Body of pancreas (tissue), 4 donors: Measurements from ENCODE around the gene PTGER3. TPM values are rescaled to one million over a fixed set of nuclear protein-coding genes. Genes with fewer than 3 reads are reported as not detected.
A peak's percentile ranks its signal among the peaks of the same experiment; 100 is the strongest.

ENCODE experiments used
- ATAC-seq: fragments of 150-250 bp; one replicate; pipeline ENCODE4 v1.9.1; 2016
- DNase-seq, 4 donors: peaks; one replicate each; pipeline ENCODE4 v3.0.0-alpha.2; 2019
- H3K27ac ChIP-seq, 4 donors: fragments of 200-600 bp; sonication (generic); 1 replicate in 3 of 4; 2 replicates in 1 of 4; pipeline versions ENCODE4 v1.5.1 to v1.6.1; 2016 to 2019; ENCODE audit warnings: mild to moderate bottlenecking in 1 of 4, mixed read lengths in 1 of 4, moderate library complexity in 1 of 4
- H3K27me3 ChIP-seq, 2 donors: fragments of 200-600 bp; sonication (generic); one replicate each; pipeline ENCODE4 v1.6.0; 2016; ENCODE audit warnings: mild to moderate bottlenecking in 1 of 2
- H3K36me3 ChIP-seq, 2 donors: fragments of 200-600 bp; sonication (generic); replicated peaks in 1 of 2; 2 replicates each; pipeline ENCODE4 v1.5.1; 2016; ENCODE audit warnings: low read depth in 2 of 2; ENCODE audit not compliant: insufficient read depth in 1 of 2
- H3K4me1 ChIP-seq: fragments of 200-600 bp; sonication (generic); one replicate; pipeline ENCODE4 v1.6.0; 2016
- H3K4me3 ChIP-seq, 2 donors: fragments of 200-600 bp; sonication (generic); 1 replicate in 1 of 2; 2 replicates in 1 of 2; pipeline ENCODE4 v1.5.1; 2016 to 2019
- H3K9me3 ChIP-seq, 3 donors: fragments of 200-600 bp; sonication (generic); 1 replicate in 2 of 3; 2 replicates in 1 of 3; pipeline ENCODE4 v1.5.1; 2016
- POLR2A ChIP-seq, 3 donors: fragments of 450-650 bp; IDR thresholded peaks; one replicate each; pipeline ENCODE4 v1.6.1; 2016; ENCODE audit warnings: antibody characterized with exemption in 3 of 3, mild to moderate bottlenecking in 2 of 3
- WGBS, 2 donors: methylation state at CpG; one replicate each; pipeline ENCODE4 v1.1.5; 2017; 5-methylcytosine and 5-hydroxymethylcytosine counted together
- intact Hi-C: fragments of 100-400 bp; cut with DNase I; formaldehyde crosslinking; loops from one replicate; pipeline ENCODE4 v1.15.1; 2023
- total RNA-seq, 2 donors: library from RNA; depleted of rRNA; stranded (reverse); fragments of >200 nt; gene quantifications; one replicate each; pipeline ENCODE4 v1.1.0, GENCODE V29; 2016
- TF ChIP-seq, protein P1 (sequence below), 7 experiments: fragments of 450-650 bp in 4 of 7; fragments of 200-600 bp in 3 of 7; sonication (generic) in 3 of 7; IDR thresholded peaks; one replicate each; pipeline ENCODE4 v1.5.1; 2016 to 2019; ENCODE audit warnings: antibody characterized with exemption in 7 of 7

PTGER3 gene
- total RNA-seq, 2 donors from 2014 or later = 15.0 to 65.3 TPM

DNA sequence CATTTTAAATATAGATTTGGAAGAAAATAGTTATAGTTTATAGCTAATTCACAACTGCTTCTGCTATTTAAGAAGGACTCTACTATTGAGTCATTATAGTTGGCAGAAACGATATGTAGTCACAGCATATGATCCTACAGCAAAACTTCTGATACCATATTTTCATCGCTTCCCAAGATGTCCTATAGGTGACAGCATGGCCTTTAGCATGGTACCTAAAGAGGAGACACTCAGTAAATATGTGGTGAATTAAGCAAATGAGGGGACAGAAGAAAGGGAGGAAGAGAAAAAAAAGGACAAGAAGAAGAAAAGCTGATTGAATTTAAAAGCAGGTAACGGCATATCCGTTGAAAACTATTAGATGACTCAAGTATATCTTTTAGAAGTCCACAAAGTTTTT lies 77.2 kb downstream of the PTGER3 start:
- WGBS, 2 donors = 79 to 85% methylated on average over 4 of the region's 4 CpGs
- H3K27ac ChIP-seq = no peak overlapping the region
- no peak for ATAC-seq
- H3K36me3 ChIP-seq = no peaks in the 10 kb centered on the region
- intact Hi-C loops = no loop called here
- no peak for TF ChIP-seq POLR2A (IDR thresholded peaks at IDR 0.05)
- TF ChIP-seq, protein P1, sequence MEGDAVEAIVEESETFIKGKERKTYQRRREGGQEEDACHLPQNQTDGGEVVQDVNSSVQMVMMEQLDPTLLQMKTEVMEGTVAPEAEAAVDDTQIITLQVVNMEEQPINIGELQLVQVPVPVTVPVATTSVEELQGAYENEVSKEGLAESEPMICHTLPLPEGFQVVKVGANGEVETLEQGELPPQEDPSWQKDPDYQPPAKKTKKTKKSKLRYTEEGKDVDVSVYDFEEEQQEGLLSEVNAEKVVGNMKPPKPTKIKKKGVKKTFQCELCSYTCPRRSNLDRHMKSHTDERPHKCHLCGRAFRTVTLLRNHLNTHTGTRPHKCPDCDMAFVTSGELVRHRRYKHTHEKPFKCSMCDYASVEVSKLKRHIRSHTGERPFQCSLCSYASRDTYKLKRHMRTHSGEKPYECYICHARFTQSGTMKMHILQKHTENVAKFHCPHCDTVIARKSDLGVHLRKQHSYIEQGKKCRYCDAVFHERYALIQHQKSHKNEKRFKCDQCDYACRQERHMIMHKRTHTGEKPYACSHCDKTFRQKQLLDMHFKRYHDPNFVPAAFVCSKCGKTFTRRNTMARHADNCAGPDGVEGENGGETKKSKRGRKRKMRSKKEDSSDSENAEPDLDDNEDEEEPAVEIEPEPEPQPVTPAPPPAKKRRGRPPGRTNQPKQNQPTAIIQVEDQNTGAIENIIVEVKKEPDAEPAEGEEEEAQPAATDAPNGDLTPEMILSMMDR (IDR thresholded peaks at IDR 0.05) = no peak
- DNase-seq = no peak
- H3K9me3 ChIP-seq = no peaks in the 10 kb centered on the region
- no peaks in the 10 kb centered on the region for H3K4me1 ChIP-seq
- no peak overlapping the region for H3K4me3 ChIP-seq
- no peaks in the 10 kb centered on the region for H3K27me3 ChIP-seq

DNA sequence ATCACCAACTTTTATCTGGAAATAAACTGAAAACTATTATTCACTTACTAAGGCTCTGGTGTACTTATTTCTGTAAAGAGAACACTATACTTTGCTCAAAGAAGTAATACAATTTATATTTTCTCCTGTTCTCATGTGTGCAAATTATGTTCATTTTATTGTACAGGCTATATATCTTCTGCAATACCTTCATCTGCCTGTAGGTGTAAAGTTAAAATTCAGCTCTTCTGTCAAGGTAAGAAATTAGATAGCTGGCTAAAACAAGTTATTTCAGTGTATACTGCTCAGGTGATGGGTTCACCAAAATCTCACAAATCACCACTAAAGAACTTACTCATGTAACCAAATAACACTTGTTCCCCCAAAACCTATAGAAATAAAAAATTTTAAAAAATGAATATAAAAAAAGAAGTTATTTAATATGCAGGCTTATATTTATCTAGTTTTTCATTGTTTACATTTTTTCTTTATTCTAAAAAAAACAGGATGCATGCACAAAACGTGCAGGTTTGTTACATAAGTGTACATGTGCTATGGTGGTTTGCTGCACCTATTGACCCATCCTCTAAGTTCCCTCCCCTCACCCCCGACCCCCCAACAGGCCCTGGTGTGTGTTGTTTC lies 81.5 kb downstream of the PTGER3 start:
- Histone ChIP-seq H3K27ac (no peak overlapping the region), H3K27me3 (no peaks in the 10 kb centered on the region), H3K4me1 (no peaks in the 10 kb centered on the region), H3K4me3 (no peak overlapping the region), H3K36me3 (no peaks in the 10 kb centered on the region), H3K9me3 (no peaks in the 10 kb centered on the region)
- TF ChIP-seq, protein P1 (IDR thresholded peaks at IDR 0.05) = peak in 6 of 7 experiments; percentile 24 to 46 (median 30)
- TF ChIP-seq POLR2A (IDR thresholded peaks at IDR 0.05) = no peak
- intact Hi-C loops = no loop called here
- DNase-seq = no peak
- 59 to 70% methylated on average over 2 of the region's 2 CpGs for WGBS, 2 donors
- ATAC-seq = no peak

DNA sequence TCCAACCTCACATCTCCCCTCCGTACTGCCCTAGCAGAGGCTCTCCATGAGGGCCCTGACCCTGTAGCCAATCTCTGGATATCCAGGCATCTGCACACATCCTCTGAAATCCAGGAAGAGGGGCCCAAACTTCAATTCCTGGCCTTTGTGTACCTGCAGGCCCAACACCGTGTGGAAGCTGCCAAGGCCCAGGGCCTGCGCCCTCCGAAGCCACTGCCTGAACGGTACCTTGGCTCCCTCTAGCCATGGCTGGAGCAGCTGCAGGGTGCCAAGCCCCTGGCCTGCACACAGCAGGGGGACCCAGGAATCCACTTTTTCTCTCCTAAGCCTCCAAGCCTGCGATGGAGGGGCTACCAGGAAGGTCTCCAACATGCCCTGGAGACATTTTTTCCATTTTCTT lies 84.2 kb downstream of the PTGER3 start:
- intact Hi-C loops = no loop called here

DNA sequence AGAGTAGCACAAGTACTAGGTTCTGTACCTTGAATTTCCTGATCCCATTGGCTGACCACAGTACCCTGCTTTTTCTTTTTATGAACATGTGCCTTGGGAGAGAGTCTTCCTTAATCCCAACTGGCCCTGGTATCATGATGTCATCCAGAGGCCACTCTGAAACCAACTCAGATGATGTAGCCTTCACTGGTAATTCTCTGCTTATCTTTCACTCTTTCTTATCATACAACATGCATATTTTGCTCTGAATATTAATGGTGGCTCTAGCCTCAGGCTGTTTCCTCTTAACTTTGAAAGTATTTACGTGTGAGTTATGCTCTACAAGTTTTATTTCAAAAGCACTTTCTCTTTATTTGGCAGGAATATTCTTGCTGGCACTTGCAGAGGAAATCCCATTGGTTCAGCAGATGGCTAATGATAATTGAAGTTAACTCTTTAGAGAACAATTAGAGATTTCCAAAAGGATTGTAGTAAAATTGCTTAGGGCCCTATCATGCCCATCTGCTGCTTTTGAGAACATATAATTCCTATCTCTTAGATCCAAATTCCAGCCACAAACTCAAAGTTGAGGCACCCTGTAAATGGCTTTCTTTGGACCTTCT lies 86.1 kb downstream of the PTGER3 start:
- WGBS, 2 donors = 79 to 85% methylated on average over 1 of the region's 1 CpG
- intact Hi-C loops = no loop called here
- no peak for ATAC-seq
- H3K9me3 ChIP-seq = no peaks in the 10 kb centered on the region
- no peaks in the 10 kb centered on the region for H3K36me3 ChIP-seq
- no peaks in the 10 kb centered on the region for H3K4me1 ChIP-seq
- no peak for DNase-seq
- no peak overlapping the region for H3K27ac ChIP-seq
- no peaks in the 10 kb centered on the region for H3K27me3 ChIP-seq
- no peak for TF ChIP-seq POLR2A (IDR thresholded peaks at IDR 0.05)
- TF ChIP-seq, protein P1 (IDR thresholded peaks at IDR 0.05) = no peak
- no peak overlapping the region for H3K4me3 ChIP-seq

More for the DNA sequence above, 84.2 kb downstream of the PTGER3 start:
- no peaks in the 10 kb centered on the region for H3K4me1 ChIP-seq
- TF ChIP-seq, protein P1 (IDR thresholded peaks at IDR 0.05) = no peak
- TF ChIP-seq POLR2A (IDR thresholded peaks at IDR 0.05) = no peak
- no peaks in the 10 kb centered on the region for H3K27me3 ChIP-seq
- no peak overlapping the region for H3K4me3 ChIP-seq
- no peaks in the 10 kb centered on the region for H3K9me3 ChIP-seq
- ATAC-seq (no peak), DNase-seq (no peak)
- no peak overlapping the region for H3K27ac ChIP-seq
- no peaks in the 10 kb centered on the region for H3K36me3 ChIP-seq
- 91 to 97% methylated on average over 4 to 6 of the region's 6 CpGs for WGBS, 2 donors
